ENCODE measurements around the gene ZFP62.

DNA sequence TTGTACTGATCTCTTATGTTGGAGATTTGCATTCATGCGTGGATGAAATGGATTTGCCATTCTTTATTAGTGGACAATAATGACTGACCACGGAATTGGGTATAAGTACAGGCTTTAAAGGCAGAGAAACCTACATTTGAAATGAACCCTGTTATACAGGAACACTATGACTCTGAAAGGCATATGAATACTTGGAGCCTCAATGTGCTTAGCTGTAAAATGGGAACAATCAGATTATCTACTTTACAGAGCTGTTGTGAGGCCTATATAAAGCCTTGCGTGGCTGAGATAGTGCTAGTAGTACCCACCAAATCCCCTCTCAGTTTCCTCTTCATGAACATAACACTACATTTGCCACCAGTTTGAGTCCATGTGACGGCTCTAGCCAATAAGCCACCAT, 39.5 kb downstream of the ZFP62 start:
- TF ChIP-seq POLR2A (IDR thresholded peaks at IDR 0.05; ENCODE audit: control extremely low read depth in 1 of 2, low read depth in 2 of 2, low read length in 2 of 2) (no peak), HDAC2 (IDR thresholded peaks at IDR 0.05; ENCODE audit: borderline replicate concordance in 1 of 2, low read depth in 2 of 2, low read length in 2 of 2) (no peak)
- TF ChIP-seq, protein P1, sequence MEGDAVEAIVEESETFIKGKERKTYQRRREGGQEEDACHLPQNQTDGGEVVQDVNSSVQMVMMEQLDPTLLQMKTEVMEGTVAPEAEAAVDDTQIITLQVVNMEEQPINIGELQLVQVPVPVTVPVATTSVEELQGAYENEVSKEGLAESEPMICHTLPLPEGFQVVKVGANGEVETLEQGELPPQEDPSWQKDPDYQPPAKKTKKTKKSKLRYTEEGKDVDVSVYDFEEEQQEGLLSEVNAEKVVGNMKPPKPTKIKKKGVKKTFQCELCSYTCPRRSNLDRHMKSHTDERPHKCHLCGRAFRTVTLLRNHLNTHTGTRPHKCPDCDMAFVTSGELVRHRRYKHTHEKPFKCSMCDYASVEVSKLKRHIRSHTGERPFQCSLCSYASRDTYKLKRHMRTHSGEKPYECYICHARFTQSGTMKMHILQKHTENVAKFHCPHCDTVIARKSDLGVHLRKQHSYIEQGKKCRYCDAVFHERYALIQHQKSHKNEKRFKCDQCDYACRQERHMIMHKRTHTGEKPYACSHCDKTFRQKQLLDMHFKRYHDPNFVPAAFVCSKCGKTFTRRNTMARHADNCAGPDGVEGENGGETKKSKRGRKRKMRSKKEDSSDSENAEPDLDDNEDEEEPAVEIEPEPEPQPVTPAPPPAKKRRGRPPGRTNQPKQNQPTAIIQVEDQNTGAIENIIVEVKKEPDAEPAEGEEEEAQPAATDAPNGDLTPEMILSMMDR (IDR thresholded peaks at IDR 0.05; ENCODE audit: control extremely low read depth in 1 of 3, insufficient read depth in 1 of 3, low read depth in 1 of 3, low read length in 3 of 3), result no peak

Measured in H1 (cell line).